GM18867 (cell line): ENCODE results near the gene SOX13.

Experiments used
- ATAC-seq: cut with Tn5 transposase; IDR thresholded peaks from one replicate; pipeline ENCODE4 v1.9.1; 2021; ENCODE audit warnings: mild to moderate bottlenecking, moderate library complexity; ENCODE audit not compliant: unreplicated experiment

The SOX13 gene

GRCh38 chr1:204059970-204060369, 12.9 kb upstream of the SOX13 start:
- no peak for ATAC-seq

- no peak for ATAC-seq
Observed at GRCh38 chr1:204062106-204062505, 10.8 kb upstream of the SOX13 start.

- ATAC-seq: no peak
Observed at GRCh38 chr1:204065174-204065985, 7.5 kb upstream of the SOX13 start.

- no peak for ATAC-seq
Observed at GRCh38 chr1:204065986-204066300, 7.0 kb upstream of the SOX13 start.

- no peak for ATAC-seq
Observed at GRCh38 chr1:204067935-204068334, 5.0 kb upstream of the SOX13 start.

- ATAC-seq: no peak
Observed at GRCh38 chr1:204069887-204070286, 3.0 kb upstream of the SOX13 start.

GRCh38 chr1:204070895-204071294, 2.0 kb upstream of the SOX13 start:
- ATAC-seq: no peak

- no peak for ATAC-seq
Observed at GRCh38 chr1:204073837-204074273, 940 bp downstream of the SOX13 start.

- no peak for ATAC-seq
Observed at GRCh38 chr1:204074274-204075138, 1.6 kb downstream of the SOX13 start.

- no peak for ATAC-seq
Observed at GRCh38 chr1:204075139-204075521, 2.2 kb downstream of the SOX13 start.

GRCh38 chr1:204075890-204076846, 3.3 kb downstream of the SOX13 start:
- ATAC-seq: no peak

GRCh38 chr1:204076891-204077290, 4.0 kb downstream of the SOX13 start:
- no peak for ATAC-seq

- no peak for ATAC-seq
Observed at GRCh38 chr1:204077979-204078696, 5.2 kb downstream of the SOX13 start.

- no peak for ATAC-seq
Observed at GRCh38 chr1:204079608-204079999, 6.7 kb downstream of the SOX13 start.

GRCh38 chr1:204080163-204080903, 7.4 kb downstream of the SOX13 start:
- no peak for ATAC-seq

- no peak for ATAC-seq
Observed at GRCh38 chr1:204081164-204081790, 8.4 kb downstream of the SOX13 start.

- no peak for ATAC-seq
Observed at GRCh38 chr1:204081791-204082513, 9.0 kb downstream of the SOX13 start.

- no peak for ATAC-seq
Observed at GRCh38 chr1:204083491-204083890, 10.6 kb downstream of the SOX13 start.
